Measurements from ENCODE around the gene LCTL.

The LCTL gene

DNA sequence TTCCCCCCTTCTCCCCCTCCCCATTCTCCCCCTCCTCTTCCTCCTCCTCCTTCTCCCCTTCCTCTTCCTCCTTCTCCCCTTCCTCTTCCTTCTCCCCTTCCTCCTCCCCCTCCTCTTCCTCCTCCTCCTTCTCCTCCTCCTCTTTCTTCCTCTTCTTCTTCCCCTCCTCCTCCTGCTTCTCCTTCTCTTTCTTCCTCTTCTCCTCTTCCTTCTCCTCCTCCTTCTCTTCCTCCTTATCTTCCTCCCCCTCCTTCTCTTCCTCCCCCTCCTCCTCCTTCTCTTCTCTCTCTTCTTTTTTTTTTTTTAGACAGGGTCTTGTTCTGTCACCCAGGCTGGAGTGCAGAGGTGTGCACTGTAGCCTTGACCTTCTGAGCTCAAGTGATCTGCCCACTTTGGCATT, 21.2 kb upstream of the LCTL start:
- no peak for TF ChIP-seq CTCF (IDR thresholded peaks at IDR 0.05; ENCODE audit: borderline replicate concordance, control extremely low read depth, extremely low read depth, insufficient read depth, missing control alignments)
- DNase-seq (ENCODE audit: low spot score) = no peak
- in situ Hi-C loops (cut with MboI; ENCODE audit: low sequenced_read_pairs, unreplicated experiment) = no loop called here

DNA sequence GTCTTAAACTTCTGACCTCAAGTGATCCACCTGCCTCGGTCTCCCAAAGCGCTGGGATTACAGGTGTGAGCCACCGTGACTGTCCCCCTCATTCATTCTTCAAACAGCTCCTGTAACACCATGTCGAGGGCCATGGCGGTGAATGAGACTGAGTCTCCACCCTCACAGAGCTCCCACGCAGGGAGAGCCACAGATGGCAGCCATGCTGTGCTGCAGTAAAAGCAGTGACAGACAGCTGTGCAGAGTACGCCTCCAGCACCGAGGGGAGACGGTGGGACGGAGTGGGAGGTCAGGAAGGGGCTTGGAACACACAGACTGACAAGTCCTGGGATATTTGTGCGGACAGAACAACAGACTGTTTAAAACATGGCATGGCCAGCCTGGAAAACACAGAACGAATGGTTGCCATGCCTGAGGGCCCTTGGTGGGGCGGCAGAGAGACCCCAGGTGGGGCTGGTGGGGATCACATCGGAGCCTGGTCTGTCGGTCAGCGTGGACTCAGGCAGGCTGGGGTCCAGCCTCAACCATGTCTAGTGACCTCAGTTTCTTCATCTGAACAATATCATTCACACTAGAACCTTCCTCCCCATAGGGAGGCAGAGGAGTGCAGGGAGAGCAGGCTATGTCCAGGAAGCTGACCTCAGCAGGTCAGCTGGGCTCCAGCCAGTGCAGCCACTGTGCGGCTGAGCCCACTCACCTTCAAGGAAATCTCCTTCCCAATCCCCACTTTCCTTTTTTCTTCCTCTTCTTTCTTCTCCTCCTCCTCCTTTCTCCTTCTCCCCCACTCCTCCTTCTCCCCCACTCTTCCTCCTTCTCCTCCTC, 20.6 kb upstream of the LCTL start:
- in situ Hi-C loops (cut with MboI; ENCODE audit: low sequenced_read_pairs, unreplicated experiment) = no loop called here
- no peak for TF ChIP-seq CTCF (IDR thresholded peaks at IDR 0.05; ENCODE audit: borderline replicate concordance, control extremely low read depth, extremely low read depth, insufficient read depth, missing control alignments)
- DNase-seq (ENCODE audit: low spot score) = no peak

DNA sequence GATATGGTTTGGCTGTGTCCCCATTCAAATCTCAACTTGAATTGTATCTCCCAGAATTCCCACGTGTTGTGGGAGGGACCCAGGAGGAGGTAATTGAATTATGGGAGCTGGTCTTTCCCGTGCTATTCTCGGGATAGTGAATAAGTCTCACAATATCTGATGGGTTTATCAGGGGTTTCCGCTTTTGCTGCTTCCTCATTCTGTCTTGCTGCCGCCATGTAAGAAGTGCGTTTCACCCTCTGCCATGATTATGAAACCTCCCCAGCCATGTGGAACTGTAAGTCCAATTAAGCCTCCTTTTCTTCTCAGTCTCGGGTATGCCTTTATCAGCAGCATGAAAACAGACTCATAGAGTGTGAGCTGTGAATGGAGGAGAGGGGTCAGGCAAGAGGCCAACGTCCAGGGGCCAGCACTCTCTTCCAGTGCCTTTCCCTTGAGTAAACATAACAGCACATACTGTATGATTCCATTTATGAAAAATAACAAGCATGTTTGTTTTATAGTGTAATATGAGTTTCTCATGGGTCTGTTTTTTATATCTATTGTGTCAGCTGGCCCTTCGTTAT, 16.3 kb upstream of the LCTL start:
- in situ Hi-C loops (cut with MboI; ENCODE audit: low sequenced_read_pairs, unreplicated experiment) = no loop called here
- no peak for DNase-seq (ENCODE audit: low spot score)

DNA sequence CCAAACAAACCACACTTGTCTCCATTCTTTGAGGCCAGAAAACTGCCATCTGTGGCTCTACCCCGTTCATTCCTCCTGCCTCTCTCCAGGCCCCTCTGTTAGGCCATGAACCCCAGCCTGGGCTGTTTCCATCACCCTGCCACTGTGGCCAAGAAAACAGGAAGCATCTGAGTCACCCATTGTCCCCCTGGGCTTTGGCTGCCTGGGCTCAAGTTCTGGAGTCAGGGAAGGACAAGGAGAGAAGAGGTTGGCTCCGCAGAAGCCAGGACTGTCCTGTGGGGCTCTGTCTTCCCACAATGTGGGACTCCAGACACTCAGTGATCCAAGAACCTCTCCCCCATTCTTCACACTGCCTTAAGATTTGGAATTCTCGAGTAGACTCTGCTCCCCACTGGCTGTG, 14.8 kb upstream of the LCTL start:
- DNase-seq (ENCODE audit: low spot score) = no peak
- TF ChIP-seq CTCF (IDR thresholded peaks at IDR 0.05; ENCODE audit: borderline replicate concordance, control extremely low read depth, extremely low read depth, insufficient read depth, missing control alignments) = no peak
- in situ Hi-C loops (cut with MboI; ENCODE audit: low sequenced_read_pairs, unreplicated experiment) = no loop called here

More for the DNA sequence above, 16.3 kb upstream of the LCTL start:
- TF ChIP-seq CTCF (IDR thresholded peaks at IDR 0.05; ENCODE audit: borderline replicate concordance, control extremely low read depth, extremely low read depth, insufficient read depth, missing control alignments) = no peak

DNA sequence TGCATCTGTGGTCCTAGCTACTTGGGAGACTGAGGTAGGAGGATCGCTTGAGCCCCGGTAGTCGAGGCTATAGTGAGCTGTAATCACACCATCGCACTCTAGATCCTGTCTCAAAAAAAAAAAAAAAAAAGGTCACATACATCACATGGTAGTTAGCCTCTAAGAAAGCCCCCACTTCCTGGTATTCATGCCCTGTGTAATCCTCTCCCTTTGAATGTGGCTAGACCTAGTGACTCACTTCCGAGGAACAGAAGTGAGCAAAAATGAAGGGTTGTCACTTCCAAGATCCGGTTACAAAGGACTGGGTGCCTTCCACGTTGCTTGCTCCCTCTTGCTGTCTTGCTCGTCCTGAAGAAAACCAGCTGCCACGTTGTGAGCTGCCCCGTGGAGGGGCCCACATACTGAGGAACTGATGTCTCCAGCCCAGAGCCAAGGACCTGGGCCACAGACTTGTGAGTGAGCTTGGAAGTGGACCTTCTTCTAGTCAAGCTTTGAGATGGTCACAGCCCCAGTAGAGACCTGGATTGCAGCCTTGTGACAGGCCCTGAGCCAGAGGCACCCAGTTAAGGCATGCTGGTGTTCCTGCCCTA, 12.6 kb upstream of the LCTL start:
- in situ Hi-C loops (cut with MboI; ENCODE audit: low sequenced_read_pairs, unreplicated experiment) = no loop called here
- TF ChIP-seq CTCF (IDR thresholded peaks at IDR 0.05; ENCODE audit: borderline replicate concordance, control extremely low read depth, extremely low read depth, insufficient read depth, missing control alignments) = no peak
- no peak for DNase-seq (ENCODE audit: low spot score)

GRCh38 chr15:66574596-66574950, 8.8 kb upstream of the LCTL start:
- in situ Hi-C loops (cut with MboI; ENCODE audit: low sequenced_read_pairs, unreplicated experiment) = no loop called here
- no peak for TF ChIP-seq CTCF (IDR thresholded peaks at IDR 0.05; ENCODE audit: borderline replicate concordance, control extremely low read depth, extremely low read depth, insufficient read depth, missing control alignments)
- no peak for DNase-seq (ENCODE audit: low spot score)

Measured in GM13976 (cell line).